Right lobe of liver (tissue), 6 donors: ENCODE measurements around the gene TBX4. TPM values are rescaled to one million over a fixed set of nuclear protein-coding genes. Genes with fewer than 3 reads are reported as not detected.

Experiments used
- ATAC-seq, 4 donors: fragments of 200-7000 bp; cut with Tn5 transposase; one replicate each; pipeline ENCODE4 v1.9.1; 2020; ENCODE audit warnings: mild to moderate bottlenecking in 4 of 4, moderate library complexity in 4 of 4
- DNase-seq, 3 donors: peaks; one replicate each; pipeline ENCODE4 v3.0.0-alpha.2; 2020
- H3K27ac ChIP-seq, 3 donors: fragments of 200-600 bp; one replicate each; pipeline ENCODE4 v1.8.0; 2022
- H3K27me3 ChIP-seq, 2 donors: fragments of 200-600 bp; one replicate each; pipeline ENCODE4 v1.8.0; 2022
- H3K36me3 ChIP-seq, 4 donors: fragments of 200-600 bp; sonication (generic) in 1 of 4; one replicate each; pipeline versions ENCODE4 v1.5.1 to v1.8.0; 2017 to 2022; ENCODE audit warnings: control low read depth in 1 of 4
- H3K4me1 ChIP-seq, 4 donors: fragments of 200-600 bp; sonication (generic) in 1 of 4; one replicate each; pipeline versions ENCODE4 v1.5.1 to v1.8.0; 2017 to 2022; ENCODE audit warnings: control low read depth in 1 of 4
- H3K4me3 ChIP-seq, 3 donors: fragments of 200-600 bp; one replicate each; pipeline ENCODE4 v1.8.0; 2022
- H3K9me3 ChIP-seq, 4 donors: fragments of 200-600 bp; sonication (generic) in 1 of 4; one replicate each; pipeline versions ENCODE4 v1.5.1 to v1.8.0; 2017 to 2022; ENCODE audit warnings: control low read depth in 1 of 4
- CTCF ChIP-seq, 4 donors: fragments of 200-600 bp in 3 of 4; fragments of 450-650 bp in 1 of 4; IDR thresholded peaks; one replicate each; pipeline versions ENCODE4 v1.5.1 to v1.8.0; 2016 to 2022; ENCODE audit warnings: antibody characterized with exemption in 4 of 4, mild to moderate bottlenecking in 2 of 4
- POLR2A ChIP-seq: fragments of 450-650 bp; IDR thresholded peaks from one replicate; pipeline ENCODE4 v1.6.1; 2017; ENCODE audit warnings: antibody characterized with exemption, mild to moderate bottlenecking
- WGBS: methylation state at CpG from one replicate; pipeline ENCODE4 v1.1.6; 2018; ENCODE audit warnings: low coverage, low lambda C conversion rate; ENCODE audit not compliant: insufficient coverage; ENCODE audit errors: missing lambda C conversion rate; 5-methylcytosine and 5-hydroxymethylcytosine counted together
- intact Hi-C, 2 donors: fragments of 100-400 bp; cut with DNase I; formaldehyde crosslinking; loops; one replicate each; pipeline versions ENCODE4 v1.11.2 to v1.14.1; 2022
- total RNA-seq, 6 experiments: library from RNA; depleted of rRNA in 2 of 6; stranded (reverse); fragments of >200 nt in 2 of 6; fragmentation: NEBNext Ultra II Directional in 3 of 6; extraction: Animal tissue kit (Norgen Biotek cat#: 25700) in 3 of 6; gene quantifications; one replicate each; pipeline versions ENCODE4 v1.1.0 to v1.2.4, GENCODE V29; 2016 to 2023
- donor health status: DM: no; HTN: yes; CAD: no.
- donor health status: DM: no; HTN: no; CAD: no.
- donor health status: DM: no; HTN: no; CAD: no.
- donor health status: DM: no; HTN: yes; CAD: no.
- donor health status: DM: no; HTN: yes; CAD: no.

Gene TBX4
- total RNA-seq, 6 experiments from 2014 or later = not detected

GRCh38 chr17:61480414-61480807 lies 28.2 kb downstream of the TBX4 start:
- no peak overlapping the region for H3K4me3 ChIP-seq
- H3K27ac ChIP-seq = no peak overlapping the region
- H3K36me3 ChIP-seq = no peaks in the 10 kb centered on the region
- ATAC-seq (no peak), DNase-seq (no peak)
- TF ChIP-seq CTCF (IDR thresholded peaks at IDR 0.05) (no peak), POLR2A (no peak)
- no peaks in the 10 kb centered on the region for H3K27me3 ChIP-seq
- no peaks in the 10 kb centered on the region for H3K4me1 ChIP-seq
- intact Hi-C loops = no loop called here
- WGBS = 80% methylated on average over 1 of the region's 5 CpGs
- H3K9me3 ChIP-seq = no peaks in the 10 kb centered on the region

GRCh38 chr17:61481421-61481820 lies 29.2 kb downstream of the TBX4 start:
- Histone ChIP-seq H3K9me3 (no peaks in the 10 kb centered on the region), H3K4me1 (no peaks in the 10 kb centered on the region), H3K4me3 (no peak overlapping the region), H3K27me3 (no peaks in the 10 kb centered on the region), H3K36me3 (no peaks in the 10 kb centered on the region), H3K27ac (no peak overlapping the region)
- ATAC-seq = no peak
- intact Hi-C loops = no loop called here
- WGBS = 83% methylated on average over 1 of the region's 5 CpGs
- TF ChIP-seq CTCF (IDR thresholded peaks at IDR 0.05) = no peak
- peak in 2 of 3 donors; percentile 20 to 32 for DNase-seq

- Histone ChIP-seq H3K9me3 (no peaks in the 10 kb centered on the region), H3K27ac (no peak overlapping the region), H3K36me3 (no peaks in the 10 kb centered on the region), H3K4me1 (no peaks in the 10 kb centered on the region), H3K27me3 (no peaks in the 10 kb centered on the region), H3K4me3 (no peak overlapping the region)
- peak in 1 of 3 donors; percentile 48 for DNase-seq
- no peak for ATAC-seq
- intact Hi-C loops = no loop called here
- no CpG with 5 or more reads among the region's 8 CpGs for WGBS
- TF ChIP-seq POLR2A (no peak), CTCF (IDR thresholded peaks at IDR 0.05) (no peak)
Observed at GRCh38 chr17:61482467-61482866, 30.2 kb downstream of the TBX4 start.

- ATAC-seq (no peak), DNase-seq (no peak)
- intact Hi-C loops = no loop called here
- Histone ChIP-seq H3K27me3 (no peaks in the 10 kb centered on the region), H3K9me3 (no peaks in the 10 kb centered on the region), H3K4me1 (no peaks in the 10 kb centered on the region), H3K36me3 (no peaks in the 10 kb centered on the region), H3K27ac (no peak overlapping the region), H3K4me3 (no peak overlapping the region)
- no peak for TF ChIP-seq POLR2A
- no peak for TF ChIP-seq CTCF (IDR thresholded peaks at IDR 0.05)
- 81% methylated on average over 2 of the region's 2 CpGs for WGBS
Observed at GRCh38 chr17:61483778-61484116, 31.5 kb downstream of the TBX4 start.

- H3K9me3 ChIP-seq = no peaks in the 10 kb centered on the region
- DNase-seq (no peak), ATAC-seq (no peak)
- no peaks in the 10 kb centered on the region for H3K36me3 ChIP-seq
- WGBS = 80% methylated on average over 5 of the region's 5 CpGs
- TF ChIP-seq CTCF (IDR thresholded peaks at IDR 0.05) = no peak
- no peak for TF ChIP-seq POLR2A
- H3K4me1 ChIP-seq = no peaks in the 10 kb centered on the region
- intact Hi-C loops = no loop called here
- H3K27me3 ChIP-seq = no peaks in the 10 kb centered on the region
- H3K27ac ChIP-seq = no peak overlapping the region
- no peak overlapping the region for H3K4me3 ChIP-seq
Observed at GRCh38 chr17:61484174-61484573, 32.0 kb downstream of the TBX4 start.
